ENCODE data around the gene DPH3.

- TF ChIP-seq CTCF (IDR thresholded peaks at IDR 0.05) (no peak), POLR2A (IDR thresholded peaks at IDR 0.05) (no peak)
Observed at GRCh38 chr3:16302082-16302631, 37.4 kb upstream of the DPH3 start.
